CD1c-positive myeloid dendritic cell (primary cell): Measurements from ENCODE around the gene MB21D2.
"Not testable (repeated sequence)": the region's sequence is repeated elsewhere in the genome, so short reads cannot be mapped to it uniquely, and the experiment has no call there.

Experiments
- DNase-seq: peaks from one replicate; pipeline ENCODE4 v3.0.0-alpha.2; 2016; ENCODE audit errors: extremely low spot score

The MB21D2 gene

GRCh38 chr3:192858849-192859585 lies 58.6 kb downstream of the MB21D2 start:
- no peak for DNase-seq

- DNase-seq: no peak
Observed at GRCh38 chr3:192857260-192857661, 60.4 kb downstream of the MB21D2 start.

GRCh38 chr3:192855434-192855833 lies 62.2 kb downstream of the MB21D2 start:
- DNase-seq: no peak

GRCh38 chr3:192851821-192852372 lies 65.8 kb downstream of the MB21D2 start:
- DNase-seq: peak; percentile 91

- DNase-seq: peak; percentile 80
Observed at GRCh38 chr3:192850451-192850981, 67.1 kb downstream of the MB21D2 start.

GRCh38 chr3:192849821-192850220 lies 67.8 kb downstream of the MB21D2 start:
- not testable (repeated sequence) for DNase-seq

GRCh38 chr3:192848371-192849233 lies 69.1 kb downstream of the MB21D2 start:
- no peak for DNase-seq

- no peak for DNase-seq
Observed at GRCh38 chr3:192847941-192848340, 69.7 kb downstream of the MB21D2 start.

GRCh38 chr3:192845526-192845855 lies 72.2 kb downstream of the MB21D2 start:
- DNase-seq: no peak

- peak; percentile 11 for DNase-seq
Observed at GRCh38 chr3:192844836-192845525, 72.7 kb downstream of the MB21D2 start.

GRCh38 chr3:192844486-192844765 lies 73.2 kb downstream of the MB21D2 start:
- no peak for DNase-seq

- peak; percentile 32 for DNase-seq
Observed at GRCh38 chr3:192843723-192844485, 73.8 kb downstream of the MB21D2 start.

GRCh38 chr3:192843119-192843518 lies 74.5 kb downstream of the MB21D2 start:
- no peak for DNase-seq

- no peak for DNase-seq
Observed at GRCh38 chr3:192842711-192843110, 74.9 kb downstream of the MB21D2 start.

GRCh38 chr3:192842138-192842537 lies 75.5 kb downstream of the MB21D2 start:
- no peak for DNase-seq

- no peak for DNase-seq
Observed at GRCh38 chr3:192841428-192841827, 76.2 kb downstream of the MB21D2 start.

GRCh38 chr3:192840143-192840836 lies 77.4 kb downstream of the MB21D2 start:
- no peak for DNase-seq

- no peak for DNase-seq
Observed at GRCh38 chr3:192835818-192836815, 81.5 kb downstream of the MB21D2 start.

- DNase-seq: no peak
Observed at GRCh38 chr3:192834428-192834827, 83.2 kb downstream of the MB21D2 start.
